ENCODE results near the gene FAM53B.
"Not testable (repeated sequence)": the region's sequence is repeated elsewhere in the genome, so short reads cannot be mapped to it uniquely, and the experiment has no call there.

Gene FAM53B, protein sequence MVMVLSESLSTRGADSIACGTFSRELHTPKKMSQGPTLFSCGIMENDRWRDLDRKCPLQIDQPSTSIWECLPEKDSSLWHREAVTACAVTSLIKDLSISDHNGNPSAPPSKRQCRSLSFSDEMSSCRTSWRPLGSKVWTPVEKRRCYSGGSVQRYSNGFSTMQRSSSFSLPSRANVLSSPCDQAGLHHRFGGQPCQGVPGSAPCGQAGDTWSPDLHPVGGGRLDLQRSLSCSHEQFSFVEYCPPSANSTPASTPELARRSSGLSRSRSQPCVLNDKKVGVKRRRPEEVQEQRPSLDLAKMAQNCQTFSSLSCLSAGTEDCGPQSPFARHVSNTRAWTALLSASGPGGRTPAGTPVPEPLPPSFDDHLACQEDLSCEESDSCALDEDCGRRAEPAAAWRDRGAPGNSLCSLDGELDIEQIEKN

DNA sequence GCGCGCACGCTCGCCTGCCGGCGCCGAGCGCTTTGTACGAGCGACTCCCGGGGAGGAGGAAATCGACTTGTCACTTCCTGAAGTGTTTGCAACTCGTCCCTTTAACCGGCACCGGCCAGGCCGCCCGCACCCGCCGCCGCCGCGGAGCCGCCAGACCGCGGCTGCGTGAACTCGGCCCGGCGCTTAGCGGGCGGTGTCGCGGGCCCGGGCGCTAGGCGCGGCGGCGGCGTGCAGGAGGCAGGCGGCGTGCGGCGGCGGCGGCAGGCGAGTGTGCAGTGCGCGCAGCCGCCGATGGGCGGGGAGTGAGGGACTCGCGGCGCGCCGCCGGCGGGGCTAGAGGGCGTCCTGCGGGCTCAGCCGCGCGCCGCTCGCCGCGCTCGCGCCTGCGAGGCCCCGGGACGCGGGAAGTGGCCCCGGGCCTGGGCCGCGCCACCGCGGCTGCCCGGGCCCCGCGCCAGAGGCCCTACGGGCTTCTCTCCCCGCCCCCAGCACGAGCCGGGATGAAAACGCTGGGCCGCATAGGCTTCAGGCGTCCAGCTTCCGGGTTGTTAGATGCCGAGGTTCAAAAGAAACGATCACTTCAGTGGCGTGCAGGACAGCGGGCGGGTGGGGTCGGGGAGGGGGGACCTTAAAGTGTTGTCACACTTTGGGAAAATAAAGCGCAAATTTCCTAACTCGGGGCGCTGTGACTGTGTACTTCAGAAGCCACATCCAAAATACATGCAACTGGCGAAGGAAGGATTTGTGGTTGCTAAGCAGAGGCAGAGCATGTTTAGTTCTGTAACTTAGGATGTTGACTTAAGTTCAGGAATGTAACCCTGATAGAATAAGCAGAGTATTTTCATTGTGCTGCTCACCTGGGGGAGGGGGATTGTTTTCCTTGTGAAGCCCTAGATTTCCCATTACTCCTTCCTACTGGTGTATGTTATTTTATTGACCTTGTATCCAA lies at the start of gene FAM53B:
Gene FAM53B, minus strand, starts transcription at position 277 of the 949 bp plus-strand sequence. CDS start 37,665 bp downstream, outside the sequence.
- DNase-seq, result peak; percentile 56

DNA sequence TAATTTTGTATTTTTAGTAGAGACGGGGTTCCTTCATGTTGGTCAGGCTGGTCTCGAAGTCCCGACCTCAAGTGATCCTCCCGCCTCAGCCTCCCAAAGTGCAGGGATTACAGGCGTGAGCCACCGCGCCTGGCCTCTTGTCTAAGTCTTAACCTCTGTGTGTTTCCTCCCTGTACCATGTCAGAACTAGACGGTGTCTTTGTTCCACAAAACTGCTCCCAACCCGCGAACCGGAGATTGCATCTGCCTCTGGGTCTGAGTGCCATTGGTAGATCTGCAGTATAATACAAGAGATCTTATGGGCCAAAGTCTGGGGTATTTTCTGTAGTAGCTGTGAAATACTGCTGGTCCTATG lies 48.8 kb upstream of the FAM53B start:
- DNase-seq, result no peak

- DNase-seq, result peak; percentile 72
Measured at GRCh38 chr10:124791547-124792348, 47.6 kb upstream of the FAM53B start, which contains the start of gene EEF1AKMT2. EEF1AKMT2 (minus strand) TSS chr10:124791887; CDS start chr10:124791833, 54 bp downstream.

DNA sequence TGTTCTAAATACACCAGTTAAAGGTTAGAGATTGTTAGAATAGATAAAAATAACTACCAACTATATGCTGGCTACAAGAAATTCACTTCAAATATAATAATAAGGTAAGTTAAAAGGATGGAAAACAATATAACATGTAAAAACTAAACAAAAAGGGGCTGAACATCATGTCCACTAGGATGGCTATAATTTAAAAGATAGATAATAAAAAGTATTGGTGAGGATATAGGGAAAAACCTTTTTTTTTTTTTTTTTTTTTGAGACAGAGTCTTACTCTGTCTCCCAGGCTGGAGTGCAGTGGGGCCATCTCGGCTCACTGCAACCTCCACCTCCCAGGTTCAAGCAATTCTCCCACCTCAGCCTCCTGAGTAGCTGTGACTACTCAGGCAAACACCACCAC lies 38.7 kb upstream of the FAM53B start:
- DNase-seq, result not testable (repeated sequence)

DNA sequence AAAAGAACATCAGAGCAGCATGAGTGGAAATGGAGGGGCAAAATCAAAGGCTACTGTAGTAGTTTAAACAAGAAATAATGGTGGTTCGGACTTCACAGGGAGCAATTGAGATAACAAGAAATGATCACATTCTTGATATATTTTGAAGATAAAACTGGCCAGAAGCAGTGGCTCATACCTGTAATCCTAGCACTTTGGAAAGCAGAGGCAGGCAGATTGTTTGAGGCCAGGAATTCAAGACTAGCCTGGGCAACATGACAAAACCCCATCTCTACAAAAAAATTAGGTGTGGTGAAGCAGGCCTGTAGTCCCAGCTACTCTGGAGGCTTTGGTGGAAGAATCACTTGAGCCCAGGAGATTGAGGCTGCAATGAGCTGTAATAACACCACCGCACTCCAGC lies 24.6 kb upstream of the FAM53B start:
- DNase-seq, result no peak

GRCh38 chr10:124765256-124765655 lies 21.1 kb upstream of the FAM53B start:
- DNase-seq, result no peak

GRCh38 chr10:124763267-124763666 lies 19.1 kb upstream of the FAM53B start:
- DNase-seq, result no peak

DNA sequence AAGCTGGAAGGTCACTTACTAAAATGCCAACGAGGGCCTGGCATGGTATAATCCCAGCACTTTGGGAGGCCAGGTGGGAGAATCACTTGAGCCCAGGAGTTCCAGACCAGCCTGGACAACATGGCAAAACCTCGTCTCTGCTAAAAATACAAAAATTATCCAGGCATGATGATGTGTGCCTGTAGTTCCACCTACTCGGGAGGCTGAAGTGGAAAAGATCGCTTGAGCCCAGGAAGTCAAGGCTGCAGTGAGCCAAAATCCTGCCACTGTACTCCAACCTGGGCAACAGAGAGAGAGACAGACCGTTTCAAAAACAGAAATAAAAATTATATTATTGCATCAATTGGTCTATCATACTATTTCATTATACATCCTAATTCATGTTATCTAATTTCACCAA lies 18.1 kb upstream of the FAM53B start:
- no peak for DNase-seq

- no peak for DNase-seq
Measured at GRCh38 chr10:124756156-124756903, 12.2 kb upstream of the FAM53B start.

GRCh38 chr10:124755581-124755980 lies 11.4 kb upstream of the FAM53B start:
- DNase-seq, result no peak

- no peak for DNase-seq
Measured at GRCh38 chr10:124754227-124754626, 10.0 kb upstream of the FAM53B start.

GRCh38 chr10:124748953-124749645 lies 4.9 kb upstream of the FAM53B start:
- DNase-seq, result no peak

- DNase-seq, result no peak
Measured at GRCh38 chr10:124748166-124748565, 4.0 kb upstream of the FAM53B start.

GRCh38 chr10:124747745-124748144 lies 3.6 kb upstream of the FAM53B start:
- no peak for DNase-seq

DNA sequence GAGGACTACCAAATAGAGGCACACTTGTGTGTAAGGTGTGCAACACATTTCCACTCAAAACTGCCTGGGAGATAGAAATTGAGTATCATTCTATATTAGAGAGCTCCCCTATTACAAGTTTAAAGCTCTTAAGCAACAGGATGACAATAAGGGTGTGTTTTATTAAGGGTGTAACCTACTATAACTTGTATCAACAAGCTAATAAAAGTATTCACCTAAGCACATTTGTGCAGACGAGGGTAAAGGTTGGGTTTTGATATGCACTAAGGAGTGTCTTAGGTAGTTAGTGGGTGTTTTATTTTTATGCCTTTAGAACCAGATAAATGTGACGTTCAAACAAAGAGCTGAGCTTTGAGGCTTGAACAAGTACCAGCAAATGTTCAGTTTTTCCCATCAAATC lies 2.8 kb upstream of the FAM53B start:
- DNase-seq, result no peak

DNA sequence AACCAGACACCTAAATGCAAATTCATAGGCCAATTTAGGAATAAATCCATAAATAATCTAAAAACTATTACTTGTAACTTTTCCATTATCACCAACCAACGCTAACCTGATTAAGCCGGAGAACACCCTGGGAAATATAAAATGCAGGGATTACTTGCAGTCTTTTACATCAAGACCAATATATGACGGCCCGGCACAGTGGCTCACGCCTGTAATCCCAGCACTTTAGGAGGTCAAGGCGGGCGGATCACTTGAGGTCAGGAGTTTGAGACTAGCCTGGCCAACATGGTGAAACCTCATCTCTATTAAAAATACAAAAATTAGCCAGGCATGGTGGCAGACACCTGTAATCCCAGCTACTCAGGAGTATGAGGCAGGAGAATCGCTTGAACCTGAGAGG lies 2.3 kb upstream of the FAM53B start:
- not testable (repeated sequence) for DNase-seq

- peak; percentile 36 for DNase-seq
Measured at GRCh38 chr10:124745673-124746072, 1.5 kb upstream of the FAM53B start.

GRCh38 chr10:124745252-124745651 lies 1.1 kb upstream of the FAM53B start:
- no peak for DNase-seq

GRCh38 chr10:124743191-124744101 lies 732 bp downstream of the FAM53B start:
- no peak for DNase-seq

All from DMS153 (cell line).